Motor neuron (in vitro differentiated cells): ENCODE measurements around the gene U2SURP. TPM values are rescaled to one million over a fixed set of nuclear protein-coding genes. Genes with fewer than 3 reads are reported as not detected.
A peak's percentile ranks its signal among the peaks of the same experiment; 100 is the strongest.

ENCODE experiments used
- ATAC-seq, 8 experiments: fragments of 200-7000 bp; cut with Tn5 transposase; replicated peaks in 6 of 8; 2 replicates each; pipeline ENCODE4 v1.8.0; 2021; ENCODE audit warnings: mild to moderate bottlenecking in 8 of 8, moderate library complexity in 8 of 8
- H3K27ac ChIP-seq, 2 donors: fragments of 250-450 bp; sonication (Bioruptor Pico); 2 replicates each; pipeline ENCODE4 v1.9.0; 2021; ENCODE audit warnings: antibody characterized with exemption in 2 of 2, mild to moderate bottlenecking in 2 of 2, moderate library complexity in 1 of 2
- H3K4me1 ChIP-seq, 2 donors: fragments of 250-450 bp; sonication (Bioruptor Pico); replicated peaks in 1 of 2; 2 replicates each; pipeline ENCODE4 v1.6.1; 2021; ENCODE audit warnings: antibody characterized with exemption in 2 of 2, mild to moderate bottlenecking in 2 of 2, moderate library complexity in 1 of 2
- H3K4me3 ChIP-seq, 5 donors: fragments of 250-450 bp; sonication (Bioruptor Pico); 2 replicates each; pipeline ENCODE4 v1.9.0; 2021; ENCODE audit warnings: antibody characterized with exemption in 5 of 5, mild to moderate bottlenecking in 5 of 5, moderate library complexity in 4 of 5
- WGBS, 10 experiments: fragments of 450-650 bp; shearing (Covaris generic); methylation state at CpG; one replicate each; pipeline ENCODE4 v1.0.0; 2022; 5-methylcytosine and 5-hydroxymethylcytosine counted together
- in situ Hi-C, 9 experiments: fragments of 400-800 bp; cut with MboI; loops; one replicate each; pipeline ENCODE4 v1.15.0; 2021; ENCODE audit warnings: low sequenced_read_pairs in 9 of 9, low pct_unique_long_range_greater_than_20kb in 2 of 9; ENCODE audit not compliant: unreplicated experiment in 9 of 9
- total RNA-seq, 8 experiments: library from RNA; unstranded; fragments of 300-600 nt; gene quantifications; 2 replicates each; pipeline versions ENCODE4 v1.2.3 to v1.2.4, GENCODE V29; 2022

Gene U2SURP
- 100 to 1,000 TPM in 2 of 8 experiments, 10 to 100 TPM in 6; 57.0 to 176 (median 81.6) TPM for total RNA-seq

GRCh38 chr3:143001369-143002082, at the start of gene U2SURP:
U2SURP (plus strand) TSS chr3:143001570; CDS start chr3:143001629, 59 bp downstream.
- H3K4me3 ChIP-seq = peak within 1 kb of the TSS; percentile 72 to 94 (median 76)
- peak; percentile 83 to 93 (median 90) for ATAC-seq
- H3K4me1 ChIP-seq = peaks cover 6 to 14% of the 10 kb centered on the region in 2 donors
- WGBS, 10 experiments = 0 to 3% (median 1%) methylated on average over 6 to 13 of the region's 55 CpGs; no CpG with 5 or more reads in 3 of the 10 experiments
- peak within 1 kb of the TSS; percentile 82 to 92 for H3K27ac ChIP-seq
- in situ Hi-C loops = no loop called here

DNA sequence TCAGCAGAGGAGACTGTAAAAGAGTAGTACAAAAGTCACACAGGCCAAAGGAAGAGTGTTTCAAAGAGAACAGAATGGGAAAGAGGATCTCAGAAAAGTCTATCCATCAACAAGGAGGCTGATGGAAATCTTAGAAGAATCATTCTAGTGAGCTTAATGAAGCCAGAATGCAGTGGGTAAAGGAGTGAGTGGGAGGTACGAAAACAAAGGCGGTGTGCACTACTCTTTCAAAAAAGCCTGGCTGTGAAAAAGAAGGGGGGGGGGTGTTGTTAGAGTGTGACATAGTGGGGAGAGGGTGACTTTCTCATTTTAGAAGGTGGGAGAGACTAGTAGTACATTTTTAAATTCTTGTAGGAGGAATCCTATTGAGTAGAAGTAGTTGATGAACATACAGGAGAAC, 49.6 kb upstream of the U2SURP start:
- ATAC-seq = no peak

DNA sequence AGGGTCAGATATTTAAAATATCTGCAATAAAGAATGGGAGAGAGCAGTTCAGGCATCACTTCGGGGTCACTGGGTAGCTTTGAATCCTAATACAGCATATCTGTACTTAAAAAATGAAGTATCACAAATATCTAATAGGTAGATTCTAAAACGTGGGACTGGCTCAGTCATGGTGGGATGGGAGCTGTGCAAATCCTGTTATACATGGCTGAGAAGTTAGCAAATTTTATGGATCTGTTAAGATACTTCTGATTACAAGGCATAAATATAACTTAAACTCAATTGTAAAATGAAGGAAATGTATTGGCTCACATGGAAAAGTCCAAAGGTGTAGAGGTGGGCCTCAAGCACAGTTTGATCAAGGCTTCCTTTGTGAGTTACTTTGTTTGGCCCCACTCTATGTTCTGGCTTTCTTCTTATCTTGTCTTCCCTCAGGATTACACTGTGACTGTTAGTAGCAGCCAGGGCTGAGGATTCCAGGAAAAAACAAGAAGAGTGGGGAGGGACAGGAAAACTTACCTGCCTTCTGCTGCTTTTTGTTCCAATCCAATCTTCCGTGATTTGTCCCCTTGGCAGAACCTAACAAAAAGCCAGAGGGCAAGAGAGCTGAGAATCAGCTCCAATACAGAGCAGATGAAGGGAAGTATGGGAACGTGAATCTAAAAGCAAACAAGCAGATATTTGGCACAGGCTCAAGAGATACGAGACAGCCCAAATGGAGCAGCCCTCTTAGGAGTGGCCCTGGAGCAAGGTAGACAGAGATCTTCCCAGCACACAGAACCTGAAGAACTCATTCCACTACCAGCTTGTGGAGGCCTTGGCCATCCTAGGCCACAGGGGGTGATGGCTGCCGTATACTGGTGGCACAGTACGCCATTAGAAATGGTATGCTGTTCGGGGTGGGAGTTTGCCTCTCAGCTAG, 48.8 kb upstream of the U2SURP start:
- no peak for ATAC-seq
- in situ Hi-C loops = no loop called here
- WGBS, 10 experiments = 41 to 100% (median 89%) methylated on average over 2 to 7 of the region's 8 CpGs; no CpG with 5 or more reads in 1 of the 10 experiments
- H3K27ac ChIP-seq = no peak overlapping the region
- no peaks in the 10 kb centered on the region for H3K4me1 ChIP-seq
- no peak overlapping the region for H3K4me3 ChIP-seq

More for the DNA sequence above, 49.6 kb upstream of the U2SURP start:
- in situ Hi-C loops = no loop called here
- no peaks in the 10 kb centered on the region for H3K4me1 ChIP-seq
- no peak overlapping the region for H3K27ac ChIP-seq
- WGBS, 10 experiments = 17 to 100% (median 73%) methylated on average over 1 to 2 of the region's 2 CpGs; no CpG with 5 or more reads in 4 of the 10 experiments
- no peak overlapping the region for H3K4me3 ChIP-seq

GRCh38 chr3:142953443-142953842, 47.9 kb upstream of the U2SURP start:
- no peaks in the 10 kb centered on the region for H3K4me1 ChIP-seq
- no peak for ATAC-seq
- H3K4me3 ChIP-seq = no peak overlapping the region
- WGBS, 10 experiments = 43 to 100% (median 100%) methylated on average over 1 to 2 of the region's 3 CpGs; no CpG with 5 or more reads in 5 of the 10 experiments
- in situ Hi-C loops = no loop called here
- no peak overlapping the region for H3K27ac ChIP-seq

DNA sequence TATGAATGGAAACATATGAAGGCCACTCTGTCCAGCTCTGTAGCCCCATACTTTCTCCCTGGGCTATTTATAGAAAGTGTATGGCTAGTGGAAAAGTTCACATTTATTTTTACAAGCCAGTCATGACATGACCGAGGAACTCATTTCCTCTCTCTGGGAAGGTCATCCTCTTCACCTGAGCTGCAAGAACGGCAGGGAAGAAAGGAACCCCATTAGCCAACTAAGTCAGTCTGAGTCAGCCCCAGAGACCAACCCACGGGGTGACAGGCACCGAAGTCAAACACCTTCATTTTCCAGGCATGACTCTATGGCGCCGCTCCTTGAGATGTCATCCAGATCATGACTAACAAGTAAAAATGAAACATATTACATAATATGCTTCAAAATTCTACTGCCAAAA, 42.7 kb upstream of the U2SURP start:
- no peak overlapping the region for H3K27ac ChIP-seq
- WGBS, 10 experiments = 0 to 91% (median 80%) methylated on average over 1 to 6 of the region's 6 CpGs; no CpG with 5 or more reads in 1 of the 10 experiments
- ATAC-seq = peak in 1 of 8 experiments; percentile 25

DNA sequence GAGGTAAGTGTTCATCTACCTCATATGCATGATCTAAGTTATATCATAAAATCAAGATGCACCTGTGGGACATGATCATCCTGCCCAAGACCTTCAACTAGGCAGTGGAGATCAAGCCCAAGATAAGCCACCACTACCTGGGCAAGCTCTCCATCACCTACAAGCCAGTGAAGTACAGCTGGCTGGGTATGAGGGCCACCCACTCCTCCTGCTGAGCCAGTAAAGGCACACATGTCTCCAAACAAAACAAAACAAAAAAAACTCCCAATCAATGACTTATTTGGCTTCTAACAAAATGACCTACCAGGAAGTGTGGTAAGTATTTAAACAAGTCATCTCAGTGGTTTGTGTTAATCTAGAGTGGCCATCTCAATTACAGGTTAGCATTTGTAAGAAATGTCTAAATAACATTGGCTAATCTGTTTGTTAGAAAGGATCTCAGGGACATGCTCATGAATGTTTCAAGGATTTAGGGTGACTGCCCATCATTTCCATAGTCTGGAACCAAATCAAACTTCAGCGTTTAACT, 41.0 kb upstream of the U2SURP start:
- no peak for ATAC-seq
- Histone ChIP-seq H3K4me1 (peaks cover 2 to 4% of the 10 kb centered on the region in 2 donors), H3K27ac (no peak overlapping the region), H3K4me3 (no peak overlapping the region)
- in situ Hi-C loops = no loop called here
- 60 to 100% (median 100%) methylated on average over 1 of the region's 1 CpG; no CpG with 5 or more reads in 3 of the 10 experiments for WGBS, 10 experiments

More for the DNA sequence above, 42.7 kb upstream of the U2SURP start:
- in situ Hi-C loops = no loop called here
- no peak overlapping the region for H3K4me3 ChIP-seq
- H3K4me1 ChIP-seq = no peaks in the 10 kb centered on the region

- WGBS, 10 experiments = 22 to 100% (median 85%) methylated on average over 1 to 2 of the region's 2 CpGs; no CpG with 5 or more reads in 1 of the 10 experiments
- ATAC-seq = no peak
- Histone ChIP-seq H3K27ac (no peak overlapping the region), H3K4me1 (peaks cover 2 to 4% of the 10 kb centered on the region in 2 donors), H3K4me3 (no peak overlapping the region)
- in situ Hi-C loops = no loop called here
These were observed 39.8 kb upstream of the U2SURP start for GRCh38 chr3:142961539-142961938.

- no peak overlapping the region for H3K27ac ChIP-seq
- in situ Hi-C loops = no loop called here
- H3K4me3 ChIP-seq = no peak overlapping the region
- peaks cover 2 to 4% of the 10 kb centered on the region in 2 donors for H3K4me1 ChIP-seq
- 89 to 100% (median 100%) methylated on average over 1 to 11 of the region's 19 CpGs; no CpG with 5 or more reads in 5 of the 10 experiments for WGBS, 10 experiments
- no peak for ATAC-seq
These were observed 39.2 kb upstream of the U2SURP start for GRCh38 chr3:142962175-142962519.

GRCh38 chr3:142962520-142963233, 38.7 kb upstream of the U2SURP start:
- in situ Hi-C loops = no loop called here
- no peak overlapping the region for H3K27ac ChIP-seq
- 69 to 100% (median 88%) methylated on average over 1 to 14 of the region's 63 CpGs; no CpG with 5 or more reads in 3 of the 10 experiments for WGBS, 10 experiments
- peak in 2 of 8 experiments; percentile 7 to 15 for ATAC-seq
- peak overlapping the region; percentile 48 to 76 (median 52) for H3K4me3 ChIP-seq
- H3K4me1 ChIP-seq = peaks cover 2 to 4% of the 10 kb centered on the region in 2 donors

- WGBS, 10 experiments = 7% methylated on average over 17 of the region's 35 CpGs; no CpG with 5 or more reads in 9 of the 10 experiments
- peak overlapping the region; percentile 44 to 60 for H3K27ac ChIP-seq
- in situ Hi-C loops = no loop called here
These were observed 38.2 kb upstream of the U2SURP start for GRCh38 chr3:142963234-142963515.

DNA sequence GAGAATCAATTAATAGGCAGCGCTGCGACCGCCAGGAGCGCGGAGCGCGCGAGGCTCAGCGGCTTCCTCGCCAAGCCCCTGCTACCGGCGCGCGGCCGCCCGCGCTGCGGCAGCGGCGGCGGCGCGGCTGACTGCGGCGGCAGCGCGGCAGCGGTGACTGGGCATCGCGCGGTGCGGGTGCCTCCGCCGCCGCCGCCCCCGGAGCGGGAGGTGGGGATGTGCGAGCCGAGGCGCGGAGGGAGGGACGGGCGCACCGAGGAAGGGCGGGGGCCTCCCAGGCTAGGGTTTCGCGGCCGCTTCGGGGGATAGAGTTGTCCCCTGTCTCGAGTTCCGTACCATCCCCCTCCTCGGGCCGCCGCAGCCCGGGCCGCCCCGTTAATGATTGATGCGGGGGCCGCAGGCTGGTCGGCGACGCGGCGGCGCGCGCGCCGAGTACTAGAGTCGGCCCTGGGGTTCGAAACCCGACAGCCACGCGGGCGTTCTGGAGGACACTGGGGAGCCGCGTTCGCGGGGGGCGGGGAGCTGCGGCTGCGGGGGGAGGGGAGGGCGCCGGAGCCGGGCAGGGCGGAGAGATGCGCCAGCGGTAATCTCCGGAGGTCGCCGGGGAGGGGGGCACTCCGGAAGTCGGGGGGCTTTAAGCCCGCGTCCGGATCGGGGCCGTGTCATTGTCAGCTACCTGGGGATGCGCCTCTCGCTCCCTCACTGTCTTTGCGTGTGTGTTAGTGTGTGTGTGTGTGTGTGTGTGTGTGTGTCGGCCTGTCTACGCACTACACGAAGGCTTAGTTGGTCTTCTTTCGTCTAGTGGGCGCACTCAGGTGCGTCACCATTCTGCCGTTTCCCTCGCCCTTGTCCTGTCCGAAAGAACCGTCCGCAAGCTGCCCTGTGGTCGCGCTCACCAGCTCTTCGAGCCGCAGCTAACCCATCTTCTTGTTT, 37.6 kb upstream of the U2SURP start, which contains the start of gene PAQR9:
Gene PAQR9, minus strand, starts transcription at position 159 of the 933 bp plus-strand sequence. CDS start 338 bp downstream, outside the sequence.
- WGBS, 10 experiments = 3 to 30% (median 19%) methylated on average over 2 to 6 of the region's 117 CpGs; no CpG with 5 or more reads in 7 of the 10 experiments
- Histone ChIP-seq H3K4me3 (peak within 1 kb of the TSS; percentile 48 to 76 (median 52)), H3K27ac (peak within 1 kb of the TSS; percentile 44 to 60), H3K4me1 (peaks cover 2 to 4% of the 10 kb centered on the region in 2 donors)
- in situ Hi-C loops = no loop called here
- ATAC-seq = peak; percentile 74 to 89 (median 85)

More at GRCh38 chr3:142963234-142963515, 38.2 kb upstream of the U2SURP start:
- peaks cover 2 to 4% of the 10 kb centered on the region in 2 donors for H3K4me1 ChIP-seq
- peak; percentile 29 to 65 (median 42) for ATAC-seq
- H3K4me3 ChIP-seq = peak overlapping the region; percentile 48 to 76 (median 52)
